ENCODE results near the gene ANO4.

- TF ChIP-seq CTCF (IDR thresholded peaks at IDR 0.05 in 4 of 5, conservative IDR thresholded peaks at IDR 0.05 in 1 of 5) (no peak), POLR2A (IDR thresholded peaks at IDR 0.05) (no peak)
Observed at GRCh38 chr12:101078536-101079285, 284.1 kb downstream of the ANO4 start.

Measured in gastrocnemius medialis (tissue), 4 donors.